GM23248 (cell line): ENCODE data around the gene MROH2B.

Experiments
- EZH2 ChIP-seq: fragments of 200-600 bp; sonication (generic); IDR thresholded peaks from 2 replicates; pipeline ENCODE4 v1.6.1; 2018; ENCODE audit warnings: antibody characterized with exemption, mild to moderate bottlenecking; ENCODE audit not compliant: insufficient read depth, poor library complexity, severe bottlenecking
- EZH2phosphoT487 ChIP-seq: fragments of 200-600 bp; sonication (generic); IDR thresholded peaks from 2 replicates; pipeline ENCODE4 v1.6.1; 2018; ENCODE audit warnings: antibody characterized with exemption, moderate library complexity, mild to moderate bottlenecking, low read depth; ENCODE audit not compliant: insufficient read depth

- TF ChIP-seq EZH2, result no peak
- no peak for TF ChIP-seq EZH2phosphoT487
These were observed 89.7 kb downstream of the MROH2B start for GRCh38 chr5:40981420-40981819.
